ENCODE data around the gene EHMT1. TPM values are rescaled to one million over a fixed set of nuclear protein-coding genes. Genes with fewer than 3 reads are reported as not detected.

The EHMT1 gene
- total RNA-seq, 2 experiments from 2014 or later, result 80.6 to 87.8 TPM

DNA sequence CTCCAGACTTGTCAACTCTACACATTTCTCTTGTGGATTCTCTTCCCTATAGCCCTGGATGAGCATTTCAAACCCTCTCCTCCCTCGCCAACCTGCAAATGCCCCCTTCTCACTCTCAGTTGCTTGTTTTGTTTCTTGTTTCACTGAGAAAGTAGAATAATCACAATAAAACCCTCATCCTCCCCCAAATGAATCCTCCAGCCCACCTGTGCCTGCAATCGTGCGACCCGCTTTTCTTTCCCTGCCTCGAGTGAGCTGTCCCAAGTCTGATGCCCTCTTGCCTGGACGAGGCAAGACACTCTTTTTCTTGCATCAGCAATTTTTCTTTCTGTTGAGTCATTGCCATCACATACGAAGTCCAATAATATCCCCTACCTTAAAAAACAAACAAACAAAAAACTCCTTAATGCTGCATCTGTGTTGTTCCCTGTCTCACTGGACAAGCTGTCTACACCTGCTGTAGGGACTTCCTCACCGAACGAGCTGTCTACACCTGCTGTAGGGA lies 255.1 kb downstream of the EHMT1 start:
- POLR2A ChIA-PET, result no interaction called here
- peaks cover 4% of the 10 kb centered on the region for H3K4me1 Mint-ChIP-seq (ENCODE audit: low read depth)
- CTCF ChIA-PET, result no interaction called here
- H3K4me3 Mint-ChIP-seq, result no peak overlapping the region
- H3K27ac ChIP-seq (ENCODE audit: low read depth in 1 of 2, low read length in 2 of 2), result no peak overlapping the region
- H3K27ac Mint-ChIP-seq, result no peak overlapping the region
- TF ChIP-seq, protein P1, sequence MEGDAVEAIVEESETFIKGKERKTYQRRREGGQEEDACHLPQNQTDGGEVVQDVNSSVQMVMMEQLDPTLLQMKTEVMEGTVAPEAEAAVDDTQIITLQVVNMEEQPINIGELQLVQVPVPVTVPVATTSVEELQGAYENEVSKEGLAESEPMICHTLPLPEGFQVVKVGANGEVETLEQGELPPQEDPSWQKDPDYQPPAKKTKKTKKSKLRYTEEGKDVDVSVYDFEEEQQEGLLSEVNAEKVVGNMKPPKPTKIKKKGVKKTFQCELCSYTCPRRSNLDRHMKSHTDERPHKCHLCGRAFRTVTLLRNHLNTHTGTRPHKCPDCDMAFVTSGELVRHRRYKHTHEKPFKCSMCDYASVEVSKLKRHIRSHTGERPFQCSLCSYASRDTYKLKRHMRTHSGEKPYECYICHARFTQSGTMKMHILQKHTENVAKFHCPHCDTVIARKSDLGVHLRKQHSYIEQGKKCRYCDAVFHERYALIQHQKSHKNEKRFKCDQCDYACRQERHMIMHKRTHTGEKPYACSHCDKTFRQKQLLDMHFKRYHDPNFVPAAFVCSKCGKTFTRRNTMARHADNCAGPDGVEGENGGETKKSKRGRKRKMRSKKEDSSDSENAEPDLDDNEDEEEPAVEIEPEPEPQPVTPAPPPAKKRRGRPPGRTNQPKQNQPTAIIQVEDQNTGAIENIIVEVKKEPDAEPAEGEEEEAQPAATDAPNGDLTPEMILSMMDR (IDR thresholded peaks at IDR 0.05), result no peak
- peaks cover 16 to 22% of the 10 kb centered on the region in 2 experiments for H3K27me3 ChIP-seq (ENCODE audit: control insufficient read depth in 1 of 2, insufficient read depth in 2 of 2, low read length in 2 of 2)
- no peaks in the 10 kb centered on the region for H3K9me3 Mint-ChIP-seq
- DNase-seq (no peak), ATAC-seq (ENCODE audit: poor library complexity) (no peak)
- H3K4me3 ChIP-seq (ENCODE audit: low read length), result no peak overlapping the region
- H3K27me3 Mint-ChIP-seq, result peaks cover 33% of the 10 kb centered on the region
- intact Hi-C loops (cut with DNase I, micrococcal nuclease), result no loop called here
- H3K36me3 Mint-ChIP-seq (ENCODE audit: low read depth), result no peaks in the 10 kb centered on the region
- peaks cover 0 to 24% of the 10 kb centered on the region in 2 experiments for H3K9me3 ChIP-seq (ENCODE audit: control insufficient read depth in 1 of 2, insufficient read depth in 1 of 2, low read length in 2 of 2)
- no peaks in the 10 kb centered on the region for H3K4me1 ChIP-seq (ENCODE audit: insufficient read depth, low read length)
- H3K36me3 ChIP-seq (ENCODE audit: insufficient read depth, low read length), result no peaks in the 10 kb centered on the region

DNA sequence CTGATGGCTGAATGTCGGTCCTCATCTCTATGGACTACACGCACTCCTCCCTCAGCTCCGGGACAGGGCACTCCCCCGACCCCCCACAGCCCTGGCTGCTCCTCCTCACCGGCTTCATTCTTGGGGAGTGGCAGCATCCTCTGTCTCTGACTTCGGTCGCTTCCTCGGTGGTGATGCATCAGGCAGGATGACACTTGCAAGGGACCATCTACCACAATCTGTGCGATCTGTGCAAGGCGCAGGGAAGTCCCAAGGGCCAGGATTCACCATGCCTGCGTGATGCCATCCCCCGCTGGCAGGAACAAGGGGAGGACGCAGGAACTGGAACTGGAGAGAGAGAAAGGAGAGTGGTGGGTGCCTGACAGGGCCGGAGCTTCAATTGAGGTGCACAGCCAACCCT lies 256.5 kb downstream of the EHMT1 start:
- ATAC-seq (ENCODE audit: poor library complexity), result no peak
- POLR2A ChIA-PET, result no interaction called here

DNA sequence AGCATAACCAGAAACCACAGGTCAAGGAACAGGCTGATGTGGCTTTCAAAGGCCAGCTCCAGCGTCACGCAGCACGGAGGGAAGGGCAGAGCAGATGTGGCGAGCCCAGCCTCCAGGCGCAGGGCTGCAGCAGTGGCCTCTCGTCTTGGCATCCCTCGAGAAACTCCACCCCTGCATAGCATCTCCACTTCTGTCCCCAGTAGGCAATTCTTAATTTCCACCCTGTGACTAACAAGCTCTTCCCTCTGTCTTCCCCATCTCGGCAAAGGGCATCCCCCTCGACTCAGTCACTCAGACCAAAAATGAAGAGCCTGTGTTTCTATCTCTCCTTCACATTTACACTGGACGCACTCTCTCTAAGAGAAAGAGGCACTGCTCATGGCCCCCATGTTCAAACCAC lies 257.0 kb downstream of the EHMT1 start:
- Mint-ChIP-seq H3K27ac (no peak overlapping the region), H3K4me3 (no peak overlapping the region), H3K4me1 (ENCODE audit: low read depth) (peaks cover 4% of the 10 kb centered on the region), H3K36me3 (ENCODE audit: low read depth) (no peaks in the 10 kb centered on the region), H3K9me3 (no peaks in the 10 kb centered on the region), H3K27me3 (peaks cover 46% of the 10 kb centered on the region)
- Histone ChIP-seq H3K4me3 (ENCODE audit: low read length) (no peak overlapping the region), H3K9me3 (ENCODE audit: control insufficient read depth in 1 of 2, insufficient read depth in 1 of 2, low read length in 2 of 2) (peaks cover 0 to 33% of the 10 kb centered on the region in 2 experiments), H3K4me1 (ENCODE audit: insufficient read depth, low read length) (no peaks in the 10 kb centered on the region), H3K27ac (ENCODE audit: low read depth in 1 of 2, low read length in 2 of 2) (no peak overlapping the region), H3K27me3 (ENCODE audit: control insufficient read depth in 1 of 2, insufficient read depth in 2 of 2, low read length in 2 of 2) (peaks cover 21 to 34% of the 10 kb centered on the region in 2 experiments), H3K36me3 (ENCODE audit: insufficient read depth, low read length) (no peaks in the 10 kb centered on the region)
- POLR2A ChIA-PET, result no interaction called here
- ATAC-seq (ENCODE audit: poor library complexity) (no peak), DNase-seq (no peak)
- CTCF ChIA-PET, result no interaction called here
- TF ChIP-seq, protein P1 (IDR thresholded peaks at IDR 0.05), result no peak
- intact Hi-C loops (cut with DNase I, micrococcal nuclease), result no loop called here

More for the DNA sequence above, 256.5 kb downstream of the EHMT1 start:
- Mint-ChIP-seq H3K36me3 (ENCODE audit: low read depth) (no peaks in the 10 kb centered on the region), H3K27me3 (peaks cover 46% of the 10 kb centered on the region), H3K9me3 (no peaks in the 10 kb centered on the region), H3K4me1 (ENCODE audit: low read depth) (peaks cover 4% of the 10 kb centered on the region), H3K4me3 (no peak overlapping the region), H3K27ac (no peak overlapping the region)
- no peak for DNase-seq
- no peaks in the 10 kb centered on the region for H3K4me1 ChIP-seq (ENCODE audit: insufficient read depth, low read length)
- H3K9me3 ChIP-seq (ENCODE audit: control insufficient read depth in 1 of 2, insufficient read depth in 1 of 2, low read length in 2 of 2), result peaks cover 0 to 33% of the 10 kb centered on the region in 2 experiments
- TF ChIP-seq, protein P1 (IDR thresholded peaks at IDR 0.05), result no peak
- H3K27me3 ChIP-seq (ENCODE audit: control insufficient read depth in 1 of 2, insufficient read depth in 2 of 2, low read length in 2 of 2), result peaks cover 21 to 34% of the 10 kb centered on the region in 2 experiments
- intact Hi-C loops (cut with DNase I, micrococcal nuclease), result no loop called here
- no peaks in the 10 kb centered on the region for H3K36me3 ChIP-seq (ENCODE audit: insufficient read depth, low read length)
- H3K4me3 ChIP-seq (ENCODE audit: low read length), result no peak overlapping the region
- H3K27ac ChIP-seq (ENCODE audit: low read depth in 1 of 2, low read length in 2 of 2), result no peak overlapping the region
- CTCF ChIA-PET, result no interaction called here

All from CD4-positive, alpha-beta T cell (primary cell).